ENCODE results near the gene SEPHS1. TPM values are rescaled to one million over a fixed set of nuclear protein-coding genes. Genes with fewer than 3 reads are reported as not detected.

SEPHS1 gene
- total and polyA plus RNA-seq, 2 of the 8 experiments (the other 6 are each of a cell fraction or from before 2014, with no cell fraction given): 270 to 683 TPM

- Histone ChIP-seq H3K4me2 (ENCODE audit: insufficient read depth in 1 of 2, low read depth in 2 of 2, low read length in 2 of 2) (no peak overlapping the region), H3K27me3 (replicated peaks in 1 of 4; ENCODE audit: control insufficient read depth in 3 of 4, extremely low read depth in 1 of 4, insufficient read depth in 3 of 4, low read length in 3 of 4) (no peaks in the 10 kb centered on the region)
- DNase-seq (ENCODE audit: low read depth in 1 of 2, low spot score in 2 of 2): no peak
- TF ChIP-seq ZNF274 (IDR thresholded peaks at IDR 0.05; ENCODE audit: borderline replicate concordance, extremely low read depth, low read length): no peak
- TF ChIP-seq BCL11A (IDR thresholded peaks at IDR 0.05; ENCODE audit: low read depth in 2 of 2, low read length in 2 of 2): no peak
- TF ChIP-seq SRF (IDR thresholded peaks at IDR 0.05; ENCODE audit: low read depth, low read length): no peak
- no peak for TF ChIP-seq SIRT6 (IDR thresholded peaks at IDR 0.05; ENCODE audit: low read length)
- TF ChIP-seq CBX5 (IDR thresholded peaks at IDR 0.05; ENCODE audit: low read depth, low read length): no peak
- TF ChIP-seq ATF3 (IDR thresholded peaks at IDR 0.05; ENCODE audit: insufficient read depth, low read depth, low read length): no peak
- TF ChIP-seq TAF7 (optimal IDR thresholded peaks at IDR 0.05; ENCODE audit: borderline replicate concordance, low read depth, low read length): no peak
- no peak for TF ChIP-seq KDM5A (IDR thresholded peaks at IDR 0.05; ENCODE audit: low read length)
Observed at GRCh38 chr10:13397052-13397451, 49.0 kb upstream of the SEPHS1 start.

More at GRCh38 chr10:13397052-13397451, 49.0 kb upstream of the SEPHS1 start:
- Histone ChIP-seq H4K20me1 (replicated peaks in 1 of 2; ENCODE audit: control insufficient read depth in 1 of 2, insufficient read depth in 2 of 2, low read length in 2 of 2) (no peaks in the 10 kb centered on the region), H3K36me3 (ENCODE audit: control insufficient read depth in 2 of 4, insufficient read depth in 4 of 4, low read length in 3 of 4) (peaks cover 0 to 6% (median 0%) of the 10 kb centered on the region in 4 experiments; a peak in 1 of 8 replicates), H2AFZ (ENCODE audit: low read length) (no peak overlapping the region), H3K79me2 (ENCODE audit: control insufficient read depth in 1 of 2, insufficient read depth in 2 of 2, low read length in 2 of 2) (no peaks in the 10 kb centered on the region), H3K23me2 (ENCODE audit: low read depth, low read length) (no peaks in the 10 kb centered on the region), H3K79me1 (ENCODE audit: low read depth, low read length) (no peaks in the 10 kb centered on the region), H2BK15ac (ENCODE audit: low read length) (no peak overlapping the region; the same call in 1 of the 2 replicates), H3K23ac (ENCODE audit: insufficient read length) (no peak overlapping the region), H2AK5ac (ENCODE audit: low read depth, low read length) (0 out of 2 replicates have a peak overlapping the region, but pooled peaks have one; percentile 18), H2BK5ac (ENCODE audit: low read depth, low read length) (peak overlapping the region; percentile 29; the same call in 1 of the 2 replicates), H3K4me3 (ENCODE audit: extremely low read depth in 1 of 4, insufficient read depth in 2 of 4, low read depth in 3 of 4, low read length in 4 of 4) (no peak overlapping the region), H3K18ac (ENCODE audit: extremely low read depth, low read length) (no peak overlapping the region), H2BK120ac (replicated peaks; ENCODE audit: low read depth, low read length) (peak overlapping the region; percentile 55), H3K9me3 (ENCODE audit: insufficient read depth in 2 of 2, low read depth in 1 of 2, low read length in 1 of 2) (peaks cover 5 to 6% of the 10 kb centered on the region in 2 experiments; a peak in 3 of 4 replicates), H2BK12ac (ENCODE audit: low read depth, low read length) (peak overlapping the region; percentile 90; the same call in 1 of the 2 replicates), H4K8ac (ENCODE audit: extremely low read depth, insufficient read depth, low read length) (peak overlapping the region; percentile 38; the same call in 1 of the 2 replicates), H3K56ac (replicated peaks; ENCODE audit: insufficient read length, low read depth, low read length) (no peak overlapping the region), H3K14ac (ENCODE audit: insufficient read length) (no peak overlapping the region), H3K9ac (replicated peaks in 1 of 4; ENCODE audit: extremely low read depth in 1 of 4, low read depth in 3 of 4, low read length in 3 of 4) (no peak overlapping the region), H3K27ac (ENCODE audit: low read depth, low read length) (no peak overlapping the region), H3K4ac (replicated peaks; ENCODE audit: insufficient read length, low read depth, low read length) (no peak overlapping the region), H4K91ac (replicated peaks; ENCODE audit: insufficient read length, low read length) (peak overlapping the region; percentile 34), H3K4me1 (replicated peaks in 1 of 4; ENCODE audit: control insufficient read depth in 3 of 4, insufficient read depth in 4 of 4, low read length in 3 of 4) (peaks cover 1 to 10% (median 6%) of the 10 kb centered on the region in 4 experiments; a peak in 5 of 7 replicates), H2BK20ac (ENCODE audit: low read length) (peak overlapping the region; percentile 67), H4K5ac (ENCODE audit: insufficient read length, low read depth, low read length) (no peak overlapping the region)
- ChIA-PET POLR2A (ENCODE audit: partially characterized antibody) (no interaction called here), CTCF (ENCODE audit: partially characterized antibody) (interaction anchor here (0.6 to 3.7 kb wide), 5 partner anchors 11 to 43 kb away, joined by 3 to 22 read pairs (median 3); no protein-coding TSS in a partner anchor)
- no peak for FAIRE-seq
- WGBS, 2 experiments (ENCODE audit: extremely low coverage in 1 of 2, insufficient coverage in 1 of 2, insufficient read length in 1 of 2, insufficient replicate concordance in 2 of 2, low coverage in 1 of 2, low lambda C conversion rate in 2 of 2, missing lambda C conversion rate in 1 of 2): 74% methylated on average over 3 of the region's 3 CpGs; no CpG with 5 or more reads in 1 of the 2 experiments

Data from H1 (cell line).